Stimulated activated CD4-positive, alpha-beta T cell treated with anti-CD3 and anti-CD28 coated beads, Interleukin-12 subunit alpha, Interleukin-12 subunit beta, amount 100 ng/mL, for 48 hours (primary cell): ENCODE data around the gene TMC1.
"Not testable (repeated sequence)": the region's sequence is repeated elsewhere in the genome, so short reads cannot be mapped to it uniquely, and the experiment has no call there.

Experiments used
- DNase-seq, 3 donors: peaks; one replicate each; pipeline ENCODE4 v3.0.0-alpha.2; 2020; ENCODE audit warnings: low read depth in 2 of 3, low spot score in 1 of 3

The TMC1 gene

DNA sequence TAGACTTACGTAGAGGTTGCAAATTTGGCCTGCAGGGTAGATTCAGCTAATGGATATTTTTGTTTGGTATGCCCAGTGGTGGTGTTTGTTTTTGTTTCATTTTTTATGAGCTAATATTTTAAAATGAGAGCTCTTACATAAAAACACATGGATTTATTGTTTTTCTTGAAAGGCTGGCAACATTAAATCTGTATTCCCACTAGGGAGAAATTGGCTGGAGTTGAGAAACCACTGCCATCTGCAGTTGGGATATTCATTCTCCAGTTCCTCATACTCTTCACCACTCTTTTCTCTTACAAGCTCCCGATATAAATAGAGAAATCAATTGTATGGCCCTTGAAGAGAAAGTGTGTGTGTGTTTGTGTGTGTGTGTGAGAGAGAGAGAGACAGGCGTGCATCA, 288.2 kb downstream of the TMC1 start:
- DNase-seq, result no peak

DNA sequence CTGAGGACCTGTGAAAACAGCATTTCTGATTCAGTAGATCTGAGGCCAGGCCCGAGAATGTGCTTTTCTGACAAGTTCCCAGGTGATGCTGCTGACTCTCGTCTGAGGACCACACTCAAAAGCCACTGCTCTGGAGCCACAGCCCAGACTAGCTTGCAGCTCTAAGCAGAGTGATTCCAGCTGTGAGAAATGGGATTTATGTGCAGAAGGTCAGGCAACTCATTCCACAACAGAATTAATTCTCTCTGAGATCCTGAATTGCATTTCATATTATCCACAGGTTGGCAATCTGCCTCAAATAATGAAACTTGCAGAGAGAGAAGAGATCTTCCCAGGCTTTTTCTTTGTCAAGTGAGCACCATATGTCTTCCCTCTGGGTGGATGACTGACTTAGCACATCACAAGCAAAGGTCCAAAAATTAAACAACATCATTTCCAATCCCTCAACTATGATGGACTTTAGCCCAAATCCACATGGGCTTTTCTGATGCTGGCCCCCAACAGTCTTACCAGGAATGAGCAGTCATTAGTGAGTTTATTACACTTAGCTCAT, 291.2 kb downstream of the TMC1 start:
- DNase-seq, result no peak

DNA sequence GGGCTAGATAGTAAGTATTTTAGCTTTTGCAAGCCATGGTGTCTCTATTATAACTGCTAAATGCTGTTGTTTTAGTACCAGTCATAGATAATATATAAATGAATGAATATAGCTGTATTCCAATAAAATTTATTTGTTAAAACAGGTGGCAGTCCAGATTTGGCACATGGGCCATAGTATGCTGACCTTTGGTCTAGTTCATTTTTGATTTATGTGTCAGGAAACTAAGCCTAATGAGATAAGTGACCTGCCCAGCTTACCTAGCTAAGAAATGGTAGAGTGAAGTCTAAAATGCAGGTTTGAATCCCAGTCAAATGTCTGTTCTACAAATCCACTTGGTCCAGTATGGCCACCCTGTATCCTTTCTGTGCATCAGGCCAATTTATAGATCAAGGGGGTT, 292.1 kb downstream of the TMC1 start:
- DNase-seq, result no peak

DNA sequence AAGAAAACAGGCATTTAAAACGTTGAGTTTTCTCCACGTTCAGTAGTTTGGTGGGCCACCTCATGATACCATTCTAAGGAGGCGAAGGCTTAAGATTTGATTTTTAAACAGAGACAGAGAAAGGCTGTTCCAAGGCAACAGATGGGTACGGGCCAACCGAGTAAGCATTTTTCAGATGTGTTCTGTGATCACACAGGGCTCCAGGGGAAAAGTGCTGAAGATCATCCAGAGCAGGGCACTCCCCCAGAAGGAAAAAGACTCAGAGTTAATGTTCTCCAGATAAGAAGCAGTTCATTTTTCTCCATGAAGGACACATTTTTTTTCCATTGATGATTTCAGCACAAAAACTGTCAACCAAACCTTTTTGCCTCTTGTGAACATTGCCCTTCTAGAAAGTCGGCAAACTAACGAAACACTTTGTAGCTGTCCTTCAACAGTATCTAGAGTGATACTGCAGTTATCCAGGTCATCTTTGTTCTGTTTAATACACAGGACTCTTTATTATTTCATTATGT, 292.7 kb downstream of the TMC1 start:
- DNase-seq, result no peak

DNA sequence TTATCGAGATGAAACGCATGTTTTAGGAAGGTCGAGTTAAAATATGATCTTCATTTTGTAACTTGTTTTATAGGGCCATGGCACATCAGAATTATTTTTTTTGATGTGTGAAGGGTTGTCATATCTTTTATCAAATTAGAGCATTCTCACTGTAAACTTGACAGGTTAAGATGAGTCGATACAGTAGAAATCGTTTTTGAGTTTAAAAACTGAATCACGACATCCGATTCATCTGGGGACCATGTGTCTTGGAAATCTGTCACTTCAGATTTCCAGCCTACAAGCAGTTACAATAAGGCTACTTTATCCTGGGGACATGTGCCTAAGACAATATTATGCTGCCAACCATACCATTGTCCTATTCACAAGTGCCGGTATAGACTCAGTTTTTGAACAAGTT, 295.3 kb downstream of the TMC1 start:
- no peak for DNase-seq

DNA sequence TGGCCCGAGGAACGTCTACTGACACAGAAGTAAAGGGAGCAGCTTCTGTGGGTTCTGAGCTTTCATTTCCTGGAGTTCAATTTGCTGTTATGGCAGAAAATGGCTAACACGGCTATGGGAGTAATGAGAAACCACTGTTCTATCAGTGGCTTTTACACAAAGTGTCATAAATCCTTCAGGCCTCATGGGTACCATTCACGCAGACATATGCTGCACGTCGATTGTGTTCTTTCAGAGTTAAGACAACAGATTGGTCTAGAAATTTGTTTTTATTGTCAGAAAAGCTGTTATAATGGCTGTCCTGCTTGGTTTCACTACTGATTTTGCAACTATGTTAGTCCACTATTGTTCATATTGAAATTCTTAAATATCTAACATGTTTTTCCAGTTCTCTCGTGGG, 296.0 kb downstream of the TMC1 start:
- no peak for DNase-seq

DNA sequence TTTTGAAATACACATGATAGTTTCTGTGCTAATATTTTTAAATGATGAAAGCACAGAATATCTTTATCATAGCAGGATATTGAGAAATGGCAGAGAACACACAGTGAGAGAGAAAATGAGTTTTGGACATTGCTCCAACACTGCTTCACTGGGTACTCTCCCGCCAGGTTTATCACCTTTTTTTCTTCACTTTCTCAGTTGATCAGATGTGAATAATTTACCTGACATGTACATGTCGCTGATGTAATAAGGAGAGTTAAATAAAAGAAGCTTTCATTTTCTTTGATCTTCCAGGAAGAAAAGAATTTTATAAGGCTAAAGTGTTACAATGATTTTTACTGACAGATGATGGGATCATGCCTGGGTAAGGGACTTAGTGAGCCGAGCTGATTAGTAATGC, 297.0 kb downstream of the TMC1 start:
- DNase-seq, result no peak

DNA sequence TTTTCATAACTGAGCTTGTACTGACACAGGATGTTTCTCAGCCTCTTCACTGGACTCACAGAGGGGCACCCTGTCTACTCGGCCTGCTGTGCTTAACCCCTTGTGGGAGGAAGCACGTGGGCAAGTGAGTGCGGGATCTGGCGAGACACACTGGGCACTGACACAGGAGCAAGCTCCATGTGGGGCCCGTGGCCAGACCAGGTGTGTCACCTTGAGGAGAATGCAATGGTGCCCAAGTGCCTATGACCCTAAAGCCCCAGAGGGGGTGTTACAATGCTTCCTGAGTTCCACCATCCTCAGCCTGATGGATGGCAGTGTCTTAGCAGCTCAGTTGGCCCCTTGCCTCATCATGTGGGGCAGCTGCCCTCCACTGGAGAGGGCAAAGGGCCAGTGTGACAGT, 302.6 kb downstream of the TMC1 start:
- DNase-seq, result no peak

DNA sequence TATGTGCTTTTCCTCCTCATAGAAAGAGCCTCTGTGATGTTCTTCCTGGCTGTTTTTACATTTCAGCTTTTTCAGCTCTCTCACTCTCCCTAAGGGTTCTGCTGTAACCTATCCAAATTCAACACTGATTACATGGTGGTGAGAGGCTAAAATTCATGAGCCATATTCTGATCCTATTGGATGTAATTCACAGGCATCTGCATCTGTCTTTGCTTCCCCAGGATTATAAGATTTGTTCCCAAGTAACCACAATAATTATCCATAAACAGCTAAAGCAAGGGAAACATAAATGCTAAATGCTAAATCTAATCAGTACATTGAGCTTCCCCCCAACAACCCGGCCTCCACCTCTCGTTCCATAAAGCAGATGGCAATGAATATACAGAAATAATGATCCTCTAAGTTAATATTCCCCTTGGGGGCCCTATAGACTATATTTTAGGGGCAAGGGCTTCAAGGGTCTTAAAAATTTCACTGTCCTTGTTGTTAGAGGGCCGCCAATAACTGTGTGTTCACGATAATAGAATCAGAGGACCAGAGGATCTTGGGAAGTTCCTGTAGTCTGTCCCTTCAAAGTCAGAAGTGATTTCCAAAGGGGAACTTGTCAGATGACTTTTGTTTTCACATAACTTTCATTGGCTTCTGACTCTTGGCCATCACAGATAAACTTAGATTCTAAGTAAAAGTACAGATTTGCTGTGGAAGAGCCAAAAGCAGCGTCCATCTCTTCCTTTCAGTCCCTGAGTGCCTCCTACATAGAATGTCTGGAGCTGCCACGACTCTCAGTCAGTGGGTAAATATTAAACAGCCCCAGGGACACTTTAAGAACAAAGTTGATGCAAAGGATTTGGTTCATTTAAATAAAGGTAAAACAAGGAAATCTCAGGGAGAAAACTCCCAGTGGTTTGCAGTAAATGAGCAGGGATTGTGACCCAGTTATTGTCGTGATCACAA, 305.9 kb downstream of the TMC1 start:
- no peak for DNase-seq

DNA sequence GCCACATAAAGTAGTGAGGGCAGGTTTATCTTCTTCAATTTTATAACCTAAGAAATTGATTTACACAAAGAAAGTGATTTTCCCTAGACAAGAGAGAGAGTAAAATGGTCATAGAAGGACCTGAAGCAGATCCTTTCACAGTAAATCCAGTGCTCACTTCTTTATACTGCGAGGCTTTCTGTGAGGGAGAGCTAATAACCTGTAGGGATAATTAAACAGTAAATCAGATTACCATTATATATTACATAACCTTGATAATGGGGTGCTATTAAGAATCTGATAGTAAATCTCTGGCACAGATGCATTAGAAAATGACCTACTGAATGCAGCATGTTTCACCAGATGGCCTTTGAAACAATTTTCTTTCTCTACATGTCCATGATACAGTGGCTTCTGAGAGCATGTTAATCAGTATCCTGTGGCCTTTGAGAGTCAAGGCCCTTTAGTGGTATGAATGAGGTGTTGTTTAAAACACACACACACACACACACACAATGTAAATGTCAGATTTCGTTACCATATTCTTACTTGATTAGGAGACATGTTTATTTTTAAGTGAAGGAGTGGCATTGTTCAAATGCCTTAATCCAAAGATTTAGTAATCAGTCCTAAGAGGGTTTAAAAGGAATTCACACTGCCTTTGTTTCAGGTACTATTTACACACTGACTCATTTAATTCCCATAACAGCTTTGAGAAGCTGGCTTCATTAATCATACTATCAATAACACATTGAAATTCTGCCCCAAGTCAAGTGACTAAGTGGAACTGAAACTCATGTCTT, 306.7 kb downstream of the TMC1 start:
- no peak for DNase-seq

DNA sequence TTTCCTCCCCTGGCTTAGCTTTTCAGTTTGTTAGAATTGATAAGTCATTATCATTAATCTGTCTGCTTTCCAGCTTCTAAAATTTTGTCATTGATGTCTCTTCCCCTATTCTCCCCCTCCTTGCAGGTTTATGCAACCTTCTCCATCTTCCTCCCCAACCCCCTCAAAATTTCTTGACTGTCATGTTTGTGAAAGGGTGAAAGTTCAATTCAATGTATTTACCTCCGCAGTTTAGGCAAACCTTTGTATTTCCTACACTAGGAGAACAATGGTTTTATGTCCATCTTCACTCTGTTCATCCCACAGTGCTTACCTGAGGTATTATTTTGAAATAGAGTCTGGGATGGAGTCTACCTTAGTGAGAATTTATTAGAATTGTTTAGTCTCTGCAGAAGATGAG, 313.6 kb downstream of the TMC1 start:
- DNase-seq, result no peak

DNA sequence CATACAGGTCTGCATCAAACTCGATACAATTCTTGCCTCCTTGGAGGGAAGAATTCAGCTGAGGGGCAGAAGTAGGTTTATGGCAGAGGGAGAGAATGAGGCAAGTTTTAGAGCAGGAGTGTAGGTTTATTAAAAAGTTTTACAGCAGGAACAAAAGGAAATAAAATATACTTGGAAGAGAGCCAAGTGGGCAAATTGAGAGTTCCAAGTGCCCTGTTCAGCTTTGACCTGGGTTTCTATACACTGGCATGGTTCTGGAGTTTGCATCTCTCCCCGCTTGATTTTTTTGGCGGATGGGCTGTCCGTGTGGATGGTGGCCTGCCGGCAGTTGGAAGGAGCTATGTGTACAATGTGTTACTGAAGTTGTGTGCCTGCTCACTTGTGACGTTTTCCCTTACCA, 315.4 kb downstream of the TMC1 start:
- DNase-seq, result no peak

DNA sequence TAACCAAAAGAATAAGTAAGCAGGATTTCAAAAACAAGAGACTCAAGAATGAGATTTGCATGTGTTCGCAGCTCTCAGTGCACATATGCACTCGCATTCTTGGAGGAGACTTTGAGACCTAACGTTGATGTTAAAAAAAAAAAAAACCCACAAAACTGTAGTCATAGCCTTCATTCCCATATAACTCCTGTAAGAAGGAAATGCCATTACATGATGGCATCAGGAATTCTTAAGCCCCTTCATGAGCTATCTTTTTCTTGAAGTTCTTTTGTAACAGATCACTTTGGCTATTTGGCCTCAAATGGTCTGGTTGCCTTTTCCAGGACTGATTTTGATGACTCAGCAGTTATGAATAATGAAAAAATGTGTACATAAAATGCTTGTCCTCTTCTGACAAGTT, 317.7 kb downstream of the TMC1 start:
- DNase-seq, result no peak

DNA sequence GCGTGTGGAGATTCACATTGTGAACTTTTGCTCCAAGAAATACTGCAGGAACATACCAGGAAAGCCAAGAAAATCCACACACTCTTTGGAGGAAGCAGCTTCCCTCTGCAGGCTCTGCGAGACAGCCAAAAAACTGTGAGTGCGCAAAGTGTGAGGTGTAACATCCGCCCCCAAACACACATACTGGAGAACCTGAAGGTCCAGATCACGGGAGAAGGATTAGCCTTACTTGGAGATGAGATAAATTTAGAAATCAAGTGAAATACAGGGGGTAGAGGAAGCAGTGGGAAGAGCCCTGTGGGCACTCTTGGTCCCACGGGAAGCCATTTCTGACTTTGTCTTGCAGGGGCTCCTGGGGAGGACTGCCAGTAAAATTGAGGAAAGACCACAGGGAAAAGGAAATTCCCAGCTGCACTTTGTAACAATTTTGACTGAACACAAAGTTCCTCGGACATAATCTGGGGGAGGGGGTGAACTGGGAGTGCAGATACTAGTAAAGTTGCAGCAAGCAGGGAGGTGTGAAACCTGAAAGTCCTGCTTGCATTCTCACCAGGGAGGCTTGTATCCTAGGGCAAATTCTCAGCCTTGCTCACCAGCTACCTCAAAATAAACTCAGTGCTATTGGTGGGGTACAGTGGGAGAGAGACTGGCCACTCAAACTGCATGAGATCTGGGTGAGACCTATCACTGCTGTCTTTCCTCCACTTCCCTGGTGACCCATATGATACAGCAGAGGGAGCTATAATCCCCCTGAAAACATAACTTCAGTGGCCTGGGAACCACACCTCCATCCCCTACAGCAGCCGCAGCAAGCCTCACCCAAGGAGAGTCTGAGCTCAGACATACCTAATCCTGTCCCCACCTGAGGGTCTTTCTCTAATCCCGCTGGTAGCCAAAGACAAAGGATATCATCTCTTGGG, 322.4 kb downstream of the TMC1 start:
- no peak for DNase-seq

DNA sequence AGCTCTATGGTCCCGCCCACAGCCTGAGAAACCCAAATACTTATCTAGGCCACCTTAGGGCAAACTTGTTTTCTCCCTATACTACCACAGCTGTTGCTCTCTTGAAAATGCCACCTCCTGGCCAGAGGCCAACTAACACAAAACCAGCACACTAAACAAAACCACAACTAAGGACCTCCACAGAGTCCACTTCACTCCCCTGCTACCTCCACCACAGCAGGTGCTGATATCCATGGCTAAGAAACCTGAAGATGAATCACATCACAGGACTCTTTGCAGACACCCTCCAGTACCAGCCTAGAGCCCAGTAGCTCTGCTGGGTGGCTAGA, 323.0 kb downstream of the TMC1 start:
- no peak for DNase-seq

DNA sequence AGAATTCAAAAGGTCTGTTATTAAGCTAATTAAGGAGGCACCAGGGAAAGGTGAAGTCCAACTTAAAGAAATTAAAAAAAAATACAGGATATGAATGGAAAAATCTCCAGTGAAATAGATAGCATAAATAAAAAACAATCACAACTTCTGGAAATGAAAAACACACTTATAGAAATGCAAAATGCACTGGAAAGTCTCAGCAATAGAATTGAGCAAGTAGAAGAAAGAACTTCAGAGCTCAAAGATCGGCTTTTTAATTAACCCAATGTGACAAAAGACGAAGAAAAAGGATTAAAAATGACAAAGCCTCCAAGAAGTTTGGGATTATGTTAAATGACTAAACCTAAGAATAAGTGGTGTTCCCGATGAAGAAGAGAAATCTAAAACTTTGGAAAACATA, 323.6 kb downstream of the TMC1 start:
- not testable (repeated sequence) for DNase-seq

DNA sequence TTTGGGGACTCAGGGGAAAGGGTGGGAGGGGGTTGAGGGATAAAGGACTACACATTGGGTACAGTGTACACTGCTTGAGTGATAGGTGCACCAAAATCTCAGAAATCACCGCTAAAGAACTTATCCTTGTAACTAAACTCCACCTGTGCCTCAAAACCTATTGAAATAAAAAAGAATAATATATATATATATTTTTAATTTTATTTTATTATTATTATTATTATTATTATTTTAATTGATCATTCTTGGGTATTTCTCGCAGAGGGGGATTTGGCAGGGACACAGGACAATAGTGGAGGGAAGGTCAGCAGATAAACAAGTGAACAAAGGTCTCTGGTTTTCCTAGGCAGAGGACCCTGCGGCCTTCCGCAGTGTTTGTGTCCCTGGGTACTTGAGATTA, 328.8 kb downstream of the TMC1 start:
- not testable (repeated sequence) for DNase-seq

DNA sequence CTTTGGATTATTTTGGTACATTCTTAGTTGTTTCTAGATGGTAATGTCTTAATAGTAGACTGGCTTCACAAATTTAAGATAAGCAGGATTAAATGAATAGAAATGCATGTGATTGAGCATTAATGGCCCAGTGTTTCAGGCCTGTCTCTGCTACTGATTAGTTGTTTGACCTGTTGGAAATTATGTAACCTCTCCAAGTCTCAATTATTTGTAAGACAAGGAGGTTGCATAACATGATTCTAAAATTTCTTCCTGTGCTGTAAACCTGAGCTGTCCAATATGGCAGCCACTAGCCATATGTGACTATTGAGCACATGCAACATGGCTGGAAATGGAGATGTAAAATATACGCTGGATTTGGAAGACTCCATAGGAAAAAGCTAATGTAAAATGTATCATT, 333.9 kb downstream of the TMC1 start:
- DNase-seq, result no peak

DNA sequence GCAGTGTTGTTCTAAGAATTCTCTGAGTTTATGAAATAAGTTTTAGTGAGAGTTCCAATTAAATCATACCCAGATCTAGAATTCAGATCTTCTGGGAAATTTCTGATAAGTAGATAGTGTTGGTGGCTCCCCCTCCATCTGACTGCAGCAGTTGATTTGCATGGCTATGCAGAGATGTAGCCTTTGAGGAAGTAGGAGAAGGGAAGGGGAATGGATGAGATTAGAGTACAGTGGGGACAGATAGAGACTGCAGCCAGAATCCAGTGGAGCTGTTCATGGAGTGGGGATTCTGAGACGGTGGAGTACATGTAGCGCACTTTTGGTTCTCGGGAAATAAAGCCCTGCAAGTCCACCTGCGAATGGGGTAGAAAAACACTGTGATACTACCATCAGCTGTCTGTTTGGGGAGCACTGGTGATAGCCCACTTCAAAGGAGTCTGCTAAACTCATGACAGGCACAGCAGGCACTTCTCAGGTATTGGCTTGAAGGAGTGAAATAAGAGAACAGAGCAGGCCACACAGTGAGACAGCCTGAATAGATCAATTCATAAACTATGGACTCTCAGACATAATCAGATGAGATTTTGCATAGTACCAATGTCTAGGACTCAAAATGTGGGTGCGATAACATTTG, 334.6 kb downstream of the TMC1 start:
- DNase-seq, result no peak

DNA sequence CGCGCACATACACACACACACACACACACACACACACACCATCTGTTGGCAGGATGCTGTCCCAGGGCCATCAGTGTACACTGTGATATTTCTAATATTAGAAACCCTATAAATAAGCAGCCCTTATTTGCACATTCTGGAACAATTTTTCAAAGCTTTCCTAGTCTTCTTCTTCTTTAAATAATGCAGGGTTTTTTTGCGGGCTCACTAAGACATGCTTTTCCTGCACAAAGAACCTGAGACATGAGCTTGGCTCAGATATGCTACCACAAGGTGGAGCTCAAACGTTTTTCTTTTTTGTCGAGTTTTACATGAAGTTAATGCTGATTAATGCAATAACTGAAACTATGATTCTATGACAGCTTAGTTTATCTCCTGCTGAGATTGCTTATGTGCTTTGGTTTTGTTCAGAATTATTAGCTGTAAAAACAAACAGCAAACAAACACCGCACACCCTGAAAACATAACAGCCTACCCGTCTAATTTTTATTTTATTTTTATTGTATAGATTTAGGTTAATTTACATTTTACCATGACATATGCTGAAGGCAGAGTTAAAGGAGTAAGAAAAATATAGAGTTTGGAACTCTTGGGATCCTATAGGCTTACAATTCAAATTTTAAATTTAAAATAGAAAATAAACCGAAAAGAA, 335.7 kb downstream of the TMC1 start:
- peak in 1 of 3 donors; percentile 11 for DNase-seq
